Inflammatory macrophage (primary cell): Measurements from ENCODE around the gene ENTPD5.
A peak's percentile ranks its signal among the peaks of the same experiment; 100 is the strongest.
"Not testable (repeated sequence)": the region's sequence is repeated elsewhere in the genome, so short reads cannot be mapped to it uniquely, and the experiment has no call there.

Experiments
- DNase-seq, 2 donors: peaks; one replicate each; pipeline ENCODE4 v3.0.0-alpha.2; 2020 to 2022

Gene ENTPD5

GRCh38 chr14:73998726-73999125 is 20.4 kb downstream of the ENTPD5 start:
- DNase-seq, result no peak

GRCh38 chr14:73997944-73998447 is 21.1 kb downstream of the ENTPD5 start:
- DNase-seq, result no peak

- DNase-seq, result no peak
These were observed 21.8 kb downstream of the ENTPD5 start for GRCh38 chr14:73997108-73997943.

GRCh38 chr14:73996731-73997107 is 22.4 kb downstream of the ENTPD5 start:
- no peak for DNase-seq

GRCh38 chr14:73995977-73996378 is 23.1 kb downstream of the ENTPD5 start:
- no peak for DNase-seq

- not testable (repeated sequence) for DNase-seq
These were observed 24.2 kb downstream of the ENTPD5 start for GRCh38 chr14:73994926-73995325.

GRCh38 chr14:73991092-73991491 is 28.0 kb downstream of the ENTPD5 start:
- no peak for DNase-seq

- DNase-seq, result not testable (repeated sequence)
These were observed 30.4 kb downstream of the ENTPD5 start for GRCh38 chr14:73988656-73989055.

GRCh38 chr14:73988065-73988464 is 31.0 kb downstream of the ENTPD5 start:
- DNase-seq, result no peak

GRCh38 chr14:73977896-73978295 is 41.2 kb downstream of the ENTPD5 start:
- DNase-seq, result no peak

- no peak for DNase-seq
These were observed 43.0 kb downstream of the ENTPD5 start for GRCh38 chr14:73976125-73976524.

GRCh38 chr14:73973497-73973896 is 45.6 kb downstream of the ENTPD5 start:
- no peak for DNase-seq

- DNase-seq, result no peak
These were observed 50.2 kb downstream of the ENTPD5 start for GRCh38 chr14:73968885-73969284.

- DNase-seq, result no peak
These were observed 53.9 kb downstream of the ENTPD5 start for GRCh38 chr14:73965216-73965615.

GRCh38 chr14:73961192-73961591 is 57.9 kb downstream of the ENTPD5 start:
- no peak for DNase-seq

GRCh38 chr14:73958591-73958990 is 60.5 kb downstream of the ENTPD5 start:
- DNase-seq, result no peak

GRCh38 chr14:73955674-73956073 is 63.4 kb downstream of the ENTPD5 start:
- no peak for DNase-seq

- DNase-seq, result no peak
These were observed 65.4 kb downstream of the ENTPD5 start for GRCh38 chr14:73953731-73954130.

- peak; percentile 98 to 99 for DNase-seq
These were observed 69.0 kb downstream of the ENTPD5 start, which contains the start of the genes COQ6 and FAM161B for GRCh38 chr14:73949752-73950734. TSS of gene COQ6 (plus strand) at chr14:73950302. CDS start at chr14:73950333, 31 bp downstream. TSS of gene FAM161B (minus strand) at chr14:73950094. CDS start at chr14:73950026, 68 bp downstream.

- no peak for DNase-seq
These were observed 73.9 kb downstream of the ENTPD5 start for GRCh38 chr14:73945159-73945670.

- DNase-seq, result peak; percentile 5 to 25
These were observed 74.5 kb downstream of the ENTPD5 start for GRCh38 chr14:73944432-73945158.

GRCh38 chr14:73943083-73943482 is 76.0 kb downstream of the ENTPD5 start:
- peak; percentile 64 to 88 for DNase-seq
